NK-92 (cell line): Measurements from ENCODE around the gene DPCD.
"Not testable (repeated sequence)": the region's sequence is repeated elsewhere in the genome, so short reads cannot be mapped to it uniquely, and the experiment has no call there.

Experiments used
- DNase-seq: peaks from one replicate; lab custom pipeline; 2025; ENCODE audit not compliant: unreplicated experiment; lab: John Stamatoyannopoulos, UW

The DPCD gene

DNA sequence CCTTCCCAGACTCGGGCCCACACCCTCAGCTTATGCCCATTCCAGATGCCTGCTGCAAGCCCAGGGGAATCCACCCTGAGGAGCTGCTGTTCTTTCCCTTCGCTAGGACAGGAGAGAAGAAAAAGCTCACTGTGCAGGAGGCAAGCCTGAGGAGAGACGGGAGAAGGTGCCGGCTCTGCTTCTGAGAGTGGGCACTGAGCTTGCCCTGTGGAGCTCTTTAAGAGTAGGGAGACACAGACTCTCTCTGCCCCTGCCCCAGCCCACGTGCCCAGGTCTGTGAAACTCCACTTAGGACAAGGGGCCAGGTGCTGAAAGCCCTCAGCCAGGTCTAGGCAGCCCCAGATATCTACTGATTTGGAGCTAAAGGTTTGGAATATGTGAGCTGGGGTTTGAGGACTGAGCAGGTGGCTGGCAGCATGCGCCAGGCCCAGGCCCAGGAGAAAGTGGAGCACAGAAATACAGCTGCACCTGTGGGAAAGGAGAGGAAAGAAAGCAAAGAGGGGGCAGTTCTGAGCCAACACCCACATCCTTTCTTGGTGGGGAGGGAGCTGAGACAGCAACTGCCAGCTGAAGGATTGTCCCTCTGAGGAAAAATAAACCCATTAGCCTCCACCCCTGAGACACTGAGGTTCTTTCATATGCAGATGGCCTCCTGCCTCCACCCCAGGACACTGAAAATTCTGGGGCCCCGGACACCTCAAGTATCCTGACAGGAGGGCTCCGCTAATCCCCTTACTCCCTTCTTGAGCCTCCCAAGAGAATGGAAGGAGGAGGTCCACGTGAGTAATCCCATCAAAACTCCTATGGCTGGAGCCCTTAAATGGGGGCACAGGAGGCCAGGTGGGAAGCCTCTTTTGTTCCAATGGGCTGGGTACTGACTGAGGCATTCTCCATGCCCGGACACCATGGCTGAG lies 7.4 kb upstream of the DPCD start:
- DNase-seq: no peak

DNA sequence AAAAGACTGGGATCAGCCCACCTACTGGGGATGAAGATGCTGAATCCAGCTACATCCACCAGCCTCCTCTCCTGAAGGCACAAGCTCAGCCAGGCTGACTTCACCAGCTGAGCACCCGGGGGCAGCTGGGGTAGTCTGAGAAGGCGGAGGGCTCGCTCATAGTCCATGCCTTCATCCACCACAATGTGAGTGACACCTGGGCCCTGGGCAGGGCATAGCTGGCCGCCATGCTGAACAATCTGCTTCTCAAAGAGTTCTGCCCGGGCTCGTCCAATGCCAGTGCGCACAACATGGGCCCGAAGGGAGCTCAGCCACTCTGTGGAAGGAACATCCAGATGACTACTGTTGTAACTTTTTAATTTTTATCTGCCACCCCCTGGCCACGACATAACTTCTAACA lies 2.3 kb upstream of the DPCD start:
- no peak for DNase-seq

DNA sequence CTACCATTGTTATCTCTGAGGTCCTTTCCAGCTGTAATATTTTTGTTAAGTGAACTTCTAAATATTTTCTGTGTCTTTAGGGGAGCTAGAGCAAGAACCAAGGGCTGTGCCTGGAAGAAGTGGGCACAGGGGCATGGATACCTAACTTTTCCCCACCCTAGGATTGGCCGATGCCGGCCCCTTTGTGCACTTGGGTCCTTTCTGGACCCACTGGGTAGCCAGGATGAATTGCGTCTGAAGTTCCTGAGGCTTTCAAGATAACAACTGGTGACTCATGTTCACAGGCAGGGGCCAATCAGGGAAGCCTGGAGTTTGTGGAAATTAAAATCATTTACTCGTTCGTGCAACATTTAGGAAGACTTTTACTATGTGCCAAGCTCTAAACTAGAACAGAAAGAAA lies 758 bp downstream of the DPCD start:
- no peak for DNase-seq

DNA sequence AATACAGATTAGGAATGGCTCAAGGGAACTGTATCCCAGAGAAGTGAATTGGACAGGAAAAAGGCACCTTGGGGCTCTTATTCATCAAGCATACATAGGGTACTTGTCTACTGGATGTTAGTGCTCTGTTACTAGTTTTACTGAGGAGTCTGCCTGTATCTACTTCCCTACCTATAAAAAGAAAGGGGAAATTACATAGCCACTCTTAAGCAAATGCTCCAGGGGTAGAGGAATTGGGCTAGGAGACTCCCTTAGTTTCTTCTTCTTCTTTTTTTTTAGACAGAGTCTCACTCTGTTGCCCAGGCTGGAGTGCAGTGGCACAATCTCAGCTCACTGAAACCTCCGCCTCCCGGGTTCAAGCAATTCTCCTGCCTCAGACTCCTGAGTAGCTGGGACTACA lies 5.2 kb downstream of the DPCD start:
- DNase-seq: not testable (repeated sequence)

DNA sequence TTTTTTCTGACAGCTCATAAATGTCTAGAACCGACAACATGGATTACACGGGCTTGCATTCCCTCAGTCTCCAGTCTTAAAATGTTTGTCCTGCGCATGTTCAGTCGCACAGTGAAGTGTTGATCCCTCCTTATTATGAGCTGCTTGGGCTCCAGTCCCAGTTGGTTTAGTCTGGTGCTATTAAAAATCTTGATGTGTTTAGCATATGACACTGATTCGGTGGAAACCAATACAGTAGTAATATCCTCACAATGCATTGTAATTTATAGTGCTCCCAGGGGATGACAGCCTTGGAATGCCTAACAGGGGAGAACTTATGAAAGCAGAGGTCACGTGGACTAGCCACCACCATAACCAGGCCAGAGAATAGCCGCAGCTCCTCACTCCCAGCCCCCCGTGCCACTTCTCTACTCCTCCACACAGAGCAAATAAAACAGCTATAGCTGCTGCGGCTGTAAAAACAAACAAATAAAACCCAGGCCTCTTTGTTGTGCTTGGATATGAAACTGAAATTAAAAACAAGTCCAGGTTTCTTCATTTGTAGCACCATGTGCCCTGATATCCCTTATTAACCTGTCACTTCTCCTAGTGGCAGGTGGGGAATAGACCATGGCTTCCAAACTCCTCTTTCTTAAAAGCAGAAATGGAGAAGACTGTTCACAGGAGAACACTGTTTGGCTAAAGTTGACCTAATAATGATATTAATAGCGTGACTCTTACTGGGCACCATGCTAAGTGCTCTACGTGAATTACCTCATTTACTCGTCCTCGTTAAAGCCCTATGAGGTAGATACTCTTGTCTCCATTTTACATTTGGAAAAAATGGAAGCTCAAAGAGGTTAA lies 7.7 kb downstream of the DPCD start:
- no peak for DNase-seq

DNA sequence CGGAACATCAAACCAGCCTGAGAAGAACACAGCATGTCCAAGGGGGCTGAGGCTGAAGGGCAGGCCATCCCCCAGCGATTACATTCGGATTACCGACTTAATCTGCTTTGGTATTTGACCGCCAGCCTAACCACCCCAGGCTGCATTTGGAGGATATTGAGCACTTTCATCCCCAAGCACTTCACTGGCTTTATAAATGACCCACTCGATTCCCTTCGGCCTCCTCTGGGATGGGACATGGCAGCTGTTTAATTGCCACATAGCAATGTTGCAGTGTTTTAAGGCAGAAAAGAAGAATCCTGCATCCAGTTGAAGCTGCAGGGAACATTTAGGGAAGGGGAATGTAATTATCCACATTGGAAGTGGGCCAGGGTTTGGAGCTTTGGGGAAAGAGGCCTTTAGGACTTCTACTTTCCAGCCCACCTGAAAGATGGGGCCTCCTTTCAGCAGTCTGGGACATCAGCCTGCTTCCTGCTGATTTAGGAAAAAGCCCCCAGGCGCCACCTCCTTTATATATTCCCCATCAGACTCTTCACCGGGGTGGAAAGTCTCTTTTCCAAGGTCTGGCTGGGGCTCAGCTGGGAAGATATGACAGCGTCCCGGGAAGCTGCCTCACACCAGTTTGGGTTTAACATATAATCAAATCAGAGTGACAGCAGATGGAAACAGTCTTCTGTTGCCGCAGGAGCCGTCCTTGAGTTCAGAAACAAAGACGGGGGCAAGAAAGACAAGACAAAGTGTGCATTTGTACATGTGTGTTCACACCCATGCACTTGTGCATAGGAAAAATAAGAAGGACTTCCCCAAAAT lies 9.2 kb downstream of the DPCD start:
- DNase-seq: no peak

DNA sequence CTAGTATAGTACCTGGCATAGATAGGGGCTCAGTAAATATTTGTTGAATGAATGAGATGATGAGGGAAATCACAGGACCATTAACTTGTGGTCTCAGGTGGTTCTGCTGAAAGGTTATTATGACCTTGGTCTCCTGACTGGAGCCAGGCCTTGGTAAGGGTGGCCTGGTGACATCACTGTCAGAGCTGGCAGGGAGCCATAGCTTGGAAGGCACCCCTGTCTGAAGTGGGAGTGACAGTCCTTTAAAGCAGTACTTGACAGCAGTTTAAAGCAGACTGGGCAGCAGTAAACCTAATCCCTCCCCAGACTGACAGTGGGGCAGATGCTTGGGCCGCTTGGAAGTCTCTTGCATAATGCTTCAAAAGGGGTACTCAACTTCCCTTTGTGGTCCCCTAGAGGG lies 13.4 kb downstream of the DPCD start:
- DNase-seq: no peak

DNA sequence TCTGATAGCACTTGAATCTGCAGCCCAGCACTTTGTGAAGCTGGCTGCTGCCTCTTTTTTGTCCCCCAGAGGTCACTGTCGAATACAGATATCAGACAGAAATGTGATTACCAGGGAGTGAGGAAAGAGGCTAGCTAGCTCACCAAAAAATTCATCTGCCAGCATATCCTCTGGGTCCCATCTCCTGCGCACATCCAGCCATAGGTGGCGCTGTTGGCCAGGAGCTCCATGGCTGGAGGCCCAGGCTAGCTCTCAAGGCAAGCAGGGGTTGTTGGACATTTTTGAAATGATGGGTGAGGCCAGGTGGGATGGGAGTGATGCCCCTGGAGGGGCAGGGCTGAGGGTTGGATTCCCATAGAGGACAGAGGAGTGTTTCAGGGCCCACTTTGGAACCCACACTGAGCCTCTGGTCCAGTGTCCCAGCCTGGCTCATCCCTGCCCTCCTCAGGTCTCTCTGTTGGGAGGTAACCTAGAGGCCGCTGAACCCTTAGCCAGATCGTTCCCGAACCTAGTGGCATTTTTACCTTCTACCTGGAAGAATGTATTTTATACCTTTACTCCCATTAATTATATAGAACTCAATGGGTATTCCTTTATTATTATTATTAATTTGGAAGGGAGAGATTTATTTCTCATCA lies 14.8 kb downstream of the DPCD start:
- no peak for DNase-seq

DNA sequence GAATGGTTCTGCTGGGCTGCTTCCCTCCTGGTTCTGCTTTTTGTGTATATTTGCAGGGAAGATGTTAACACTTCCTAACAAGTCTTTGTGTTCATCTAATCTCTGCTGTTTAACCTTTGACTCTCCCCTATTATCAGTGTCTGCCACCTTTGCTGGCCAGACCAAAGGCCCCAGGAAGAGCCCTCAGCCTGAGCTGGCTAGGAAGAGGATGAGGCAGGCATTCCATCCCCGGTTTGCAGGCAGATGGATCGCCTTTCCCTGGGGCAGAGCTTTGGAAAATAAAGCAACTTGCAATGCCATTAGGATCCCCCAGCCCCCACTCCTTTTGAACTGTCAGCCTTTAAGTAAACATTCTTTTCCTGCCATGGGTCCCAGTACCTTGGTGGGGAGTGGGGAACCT lies 19.0 kb downstream of the DPCD start:
- no peak for DNase-seq

DNA sequence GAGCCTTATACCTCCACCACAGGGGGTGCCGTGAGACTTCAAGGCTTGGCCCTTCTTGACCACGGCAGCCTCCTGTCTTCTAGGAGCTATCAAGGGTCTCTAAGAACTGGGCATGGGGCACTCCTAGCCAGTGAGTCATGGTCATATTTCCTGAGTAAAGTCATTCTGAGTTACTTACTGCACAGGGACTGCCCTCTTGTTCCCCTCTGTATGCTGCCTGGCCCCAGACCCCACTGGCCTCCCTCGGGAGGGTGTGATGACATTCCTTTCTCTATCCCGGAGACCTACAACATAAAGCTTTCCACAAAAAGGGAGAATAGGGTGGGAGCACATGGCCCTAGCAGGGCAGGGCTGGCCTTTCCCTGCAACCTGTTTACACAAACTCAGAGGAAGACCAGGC lies 21.4 kb downstream of the DPCD start:
- no peak for DNase-seq

DNA sequence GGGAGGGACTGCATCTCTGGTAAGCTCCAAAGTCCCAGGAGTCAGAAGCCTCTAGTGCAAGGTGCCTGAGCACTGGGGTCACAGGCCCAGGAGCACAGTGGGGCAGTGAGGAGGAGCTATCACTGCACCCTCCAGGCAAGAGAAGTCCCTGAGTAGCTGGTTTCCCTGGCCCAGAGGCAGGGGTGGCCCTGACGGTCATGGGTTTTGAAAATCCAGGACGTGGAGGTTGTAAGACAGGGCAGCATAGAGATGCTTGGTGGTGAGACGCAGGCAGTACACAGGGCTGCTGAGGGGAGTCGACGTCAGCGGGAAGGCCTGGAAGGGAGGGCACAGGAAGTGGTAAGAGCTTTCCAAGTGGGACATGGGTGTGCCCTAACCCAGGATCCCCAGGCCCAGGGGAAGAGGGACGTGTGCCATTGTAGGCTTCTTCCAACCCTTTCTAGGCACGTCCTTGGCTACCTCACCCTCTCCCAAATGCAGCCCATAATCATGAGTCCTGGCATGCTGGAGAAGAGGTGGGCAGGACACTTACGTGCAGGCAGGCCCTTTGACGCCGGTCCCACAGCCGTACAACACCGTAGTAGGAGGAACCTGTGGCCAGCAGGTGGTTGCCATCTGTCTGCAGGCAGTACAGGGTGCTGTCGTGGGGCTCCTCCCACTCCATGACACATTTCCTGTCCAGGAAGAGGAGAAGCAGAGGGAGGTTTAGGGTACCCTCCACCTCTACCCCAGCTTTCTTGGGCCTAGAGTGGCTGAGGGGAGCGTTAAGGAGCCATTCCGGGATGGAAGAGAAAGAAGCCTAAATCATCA lies 23.2 kb downstream of the DPCD start:
- no peak for DNase-seq

DNA sequence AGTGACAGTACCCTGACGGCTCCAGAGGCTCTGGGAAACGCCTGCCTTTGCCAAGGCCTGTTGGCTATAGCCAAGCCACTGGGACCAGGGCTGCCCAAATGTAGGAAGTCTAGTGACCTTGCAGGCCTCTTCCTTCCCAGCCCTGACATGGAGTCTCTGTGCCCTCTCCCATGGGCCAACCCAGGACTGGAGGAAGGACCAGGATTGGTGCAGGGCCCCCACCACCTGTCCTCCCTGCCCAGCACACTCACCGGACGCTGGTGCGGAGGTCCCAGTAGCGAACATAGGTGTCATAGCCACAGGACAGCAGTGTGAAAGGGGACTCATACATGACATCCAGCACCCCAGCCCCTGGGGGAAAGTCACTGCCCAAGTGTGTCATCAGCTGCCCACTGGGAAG lies 24.0 kb downstream of the DPCD start:
- no peak for DNase-seq

DNA sequence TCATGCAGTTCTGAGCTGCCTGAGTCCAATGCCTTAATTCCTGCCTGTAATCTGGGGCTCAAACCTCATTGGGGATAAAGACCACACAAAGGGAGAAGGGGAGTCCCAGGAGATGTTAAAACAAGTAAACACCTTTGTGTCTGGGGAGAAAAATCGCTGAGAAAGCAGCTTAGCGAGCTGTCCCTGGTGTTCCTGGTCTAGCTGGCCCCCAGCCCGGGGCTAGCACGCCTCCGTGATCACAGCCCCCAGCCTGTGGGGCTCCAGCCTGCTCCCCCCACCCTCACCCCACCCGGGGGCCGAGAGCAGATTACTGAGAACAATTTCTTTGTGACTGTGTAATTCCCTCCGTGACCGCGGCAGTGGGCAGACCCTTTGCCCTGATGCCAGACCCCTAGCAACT lies 24.8 kb downstream of the DPCD start:
- DNase-seq: no peak

DNA sequence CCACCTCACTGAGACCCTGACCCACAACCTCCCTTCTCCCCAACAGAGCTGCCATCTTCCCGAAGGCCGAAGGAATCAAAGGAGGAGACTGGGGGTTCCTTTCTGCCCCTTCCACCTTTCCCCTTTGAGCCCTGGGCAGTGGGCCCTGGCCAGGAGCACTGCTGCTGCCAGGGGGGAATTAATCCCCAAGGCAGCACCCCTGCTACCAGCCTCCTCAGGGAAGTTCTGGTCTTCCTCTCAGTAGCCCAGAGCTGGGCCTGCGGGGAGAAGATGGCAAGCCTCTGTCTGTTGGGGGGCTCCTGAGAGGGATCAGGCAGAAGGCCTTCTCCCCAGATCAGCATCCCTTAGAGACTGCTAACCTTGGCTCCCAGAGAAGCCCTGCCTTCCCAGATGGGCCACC lies 25.5 kb downstream of the DPCD start:
- DNase-seq: no peak

DNA sequence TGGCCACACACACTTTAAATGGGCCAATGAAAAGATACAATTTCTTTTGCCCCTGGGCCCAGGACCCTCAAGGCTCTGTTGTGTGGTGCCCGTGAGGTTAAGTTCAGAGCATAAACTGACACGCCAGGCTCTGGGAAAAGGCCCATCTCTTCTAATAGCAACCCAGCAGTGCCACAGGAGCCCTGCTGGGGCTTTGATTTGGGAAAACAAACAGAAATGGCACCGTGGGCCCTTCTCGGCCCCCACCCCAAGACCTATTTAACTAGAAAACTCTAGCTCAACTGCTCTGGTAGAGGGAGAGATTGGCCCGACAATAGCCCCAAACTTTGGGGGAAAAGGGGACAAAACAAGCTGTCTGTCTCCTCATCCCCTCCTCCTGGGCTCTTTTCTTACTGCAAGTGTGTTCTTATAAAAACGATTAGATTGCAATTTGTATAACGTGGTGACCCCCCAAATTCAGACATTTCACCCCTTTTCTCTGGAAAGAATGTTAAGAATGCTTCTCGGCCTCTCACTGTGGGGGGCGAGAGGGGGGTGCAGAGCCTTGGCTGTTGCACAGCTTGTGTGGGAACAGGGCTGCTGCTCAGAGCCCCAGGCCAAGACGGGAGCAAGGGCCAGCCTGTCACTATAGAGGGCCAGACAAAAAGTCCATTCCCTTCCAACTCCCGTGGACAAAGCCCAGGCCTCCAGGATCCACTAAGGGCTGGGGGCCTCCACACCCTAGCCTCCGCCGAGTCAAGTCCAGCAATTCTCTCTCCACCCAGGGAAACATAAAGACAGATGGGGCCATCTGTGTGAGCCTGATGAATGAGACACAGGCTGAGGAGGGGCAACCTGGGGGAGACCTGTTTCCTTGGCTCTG lies 26.8 kb downstream of the DPCD start:
- no peak for DNase-seq

DNA sequence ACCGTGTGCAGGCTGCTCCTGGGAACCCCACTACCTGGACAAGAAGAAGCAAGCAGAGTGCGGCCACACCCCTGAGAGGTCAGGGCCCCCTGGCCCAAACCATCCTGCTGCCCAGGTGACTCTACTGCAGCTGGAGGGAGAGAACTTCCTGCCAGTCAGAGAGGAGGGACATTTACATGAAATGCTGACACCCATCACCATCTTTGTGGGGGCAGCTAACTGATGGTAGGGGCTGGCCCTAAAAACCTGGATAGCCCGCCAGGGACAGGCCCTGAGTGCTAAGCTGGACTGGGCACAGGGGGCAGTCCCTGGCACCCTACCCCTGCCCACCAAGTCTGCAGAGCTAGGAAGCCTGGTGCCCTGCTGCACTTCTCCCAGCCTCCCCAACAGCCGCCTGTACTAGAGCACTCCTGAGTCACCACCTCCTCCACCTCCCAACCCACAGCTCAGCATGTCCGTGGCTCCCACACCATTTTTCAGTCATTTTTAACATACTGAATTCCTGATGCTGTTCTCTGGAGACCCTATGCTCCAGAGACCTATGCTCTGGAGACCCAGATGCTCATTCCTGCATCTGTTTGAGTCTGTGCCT lies 27.5 kb downstream of the DPCD start:
- DNase-seq: no peak

DNA sequence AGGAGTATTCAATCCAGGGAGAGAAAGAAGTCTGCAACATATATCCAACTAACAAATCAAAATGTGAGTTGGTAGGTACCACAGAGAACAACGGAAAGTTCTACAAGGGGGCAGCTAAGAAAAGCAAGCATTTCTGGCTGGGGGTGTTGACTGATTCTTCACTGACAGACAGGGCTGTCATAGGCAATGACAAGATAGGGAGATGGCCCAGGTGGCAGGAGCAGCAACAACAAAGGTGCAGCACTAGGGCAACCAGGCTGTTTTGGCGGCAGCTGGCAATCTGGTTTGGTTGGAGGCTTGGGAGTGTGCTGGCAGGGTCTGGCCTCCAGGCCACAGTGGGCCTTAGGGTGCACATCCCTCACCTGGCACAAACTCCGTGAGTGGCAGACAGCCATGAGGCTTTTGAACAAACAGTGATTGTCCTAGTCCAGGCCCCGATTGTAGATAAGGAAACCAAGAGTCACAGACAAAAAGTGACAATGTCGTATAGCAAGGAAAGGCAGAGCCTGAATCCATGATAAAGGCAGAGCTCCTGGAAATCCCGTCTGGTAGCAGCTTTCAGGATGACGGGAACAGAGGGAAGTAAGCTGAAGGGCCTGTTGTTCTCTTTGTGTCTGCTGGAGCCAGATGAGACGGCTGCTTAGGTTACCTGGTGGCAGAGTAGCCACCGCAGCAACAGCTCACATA lies 28.4 kb downstream of the DPCD start:
- DNase-seq: no peak
